OCI-LY7 (cell line): Measurements from ENCODE around the gene COL13A1. TPM values are rescaled to one million over a fixed set of nuclear protein-coding genes. Genes with fewer than 3 reads are reported as not detected.

Experiments
- BruUV-seq: library from RNA; stranded (reverse); fragments of 400-500 nt; replicated peaks from 2 replicates; lab custom pipeline; 2021; lab: Mats Ljungman, UMichigan
- CTCF ChIA-PET: fragments of 300-600 bp; sonication (Branson Sonifier 250); formaldehyde crosslinking; loops from one replicate; lab custom pipeline; 2022; ENCODE audit warnings: antibody characterized with exemption; ENCODE audit not compliant: unreplicated experiment; lab: Charles Lee
- POLR2A ChIA-PET: fragments of 300-600 bp; sonication (Branson Sonifier 250); formaldehyde crosslinking; loops from one replicate; lab custom pipeline; 2022; ENCODE audit warnings: antibody characterized with exemption; lab: Charles Lee
- DNase-seq: peaks from one replicate; pipeline ENCODE4 v3.0.0-alpha.2; 2015; ENCODE audit warnings: low spot score
- H2AFZ ChIP-seq: fragments of 200-600 bp; sonication (generic), shearing (Covaris generic); 2 replicates; pipeline ENCODE4 v1.6.1; 2014; ENCODE audit warnings: mild to moderate bottlenecking, antibody characterized with exemption, low read length, moderate library complexity
- H3K27ac ChIP-seq: fragments of 200-600 bp; sonication (generic); 2 replicates; pipeline ENCODE4 v1.5.1; 2014; ENCODE audit warnings: mixed run types, low read depth, mild to moderate bottlenecking, moderate library complexity, low read length, inconsistent platforms; ENCODE audit not compliant: poor library complexity, severe bottlenecking
- H3K36me3 ChIP-seq: fragments of 200-600 bp; sonication (generic); 2 replicates; pipeline ENCODE4 v1.6.1; 2014; ENCODE audit warnings: mild to moderate bottlenecking, antibody characterized with exemption, low read length, moderate library complexity, mixed read lengths; ENCODE audit not compliant: insufficient read depth
- H3K4me1 ChIP-seq: fragments of 200-600 bp; sonication (generic); 2 replicates; pipeline ENCODE4 v1.5.1; 2014; ENCODE audit warnings: mild to moderate bottlenecking, low read length; ENCODE audit not compliant: insufficient read depth, poor library complexity, severe bottlenecking
- H3K4me2 ChIP-seq: fragments of 200-600 bp; sonication (generic); 2 replicates; pipeline ENCODE4 v1.6.1; 2014; ENCODE audit warnings: mild to moderate bottlenecking, low read length
- H3K4me3 ChIP-seq: fragments of 200-600 bp; sonication (generic); 2 replicates; pipeline ENCODE4 v1.5.1; 2014; ENCODE audit warnings: mild to moderate bottlenecking, low read depth, low read length; ENCODE audit not compliant: poor library complexity, severe bottlenecking
- H3K79me2 ChIP-seq: fragments of 200-600 bp; sonication (generic); 2 replicates; pipeline ENCODE4 v1.6.1; 2016; ENCODE audit warnings: low read depth, mild to moderate bottlenecking, low read length, moderate library complexity, mixed read lengths; ENCODE audit not compliant: insufficient read depth
- H3K9me2 ChIP-seq: fragments of 200-600 bp; sonication (generic); 2 replicates; pipeline ENCODE4 v1.6.1; 2016; ENCODE audit warnings: mild to moderate bottlenecking, low read length, mixed read lengths; ENCODE audit not compliant: insufficient read depth
- H3K9me3 ChIP-seq: fragments of 200-600 bp; sonication (generic); 2 replicates; pipeline ENCODE4 v1.6.1; 2014; ENCODE audit warnings: mild to moderate bottlenecking, mixed run types, low read length, mixed read lengths
- H4K20me1 ChIP-seq: fragments of 200-600 bp; sonication (generic); 2 replicates; pipeline ENCODE4 v1.6.1; 2014; ENCODE audit warnings: mild to moderate bottlenecking, antibody characterized with exemption, low read length, moderate library complexity, mixed read lengths; ENCODE audit not compliant: insufficient read depth
- EZH2phosphoT487 ChIP-seq: fragments of 200-600 bp; sonication (generic); IDR thresholded peaks from 2 replicates; pipeline ENCODE4 v1.6.1; 2018; ENCODE audit warnings: low read depth, borderline replicate concordance, mild to moderate bottlenecking, mixed run types, antibody characterized with exemption, low read length, moderate library complexity, mixed read lengths
- intact Hi-C: fragments of 100-400 bp; cut with micrococcal nuclease; formaldehyde crosslinking; loops from one replicate; pipeline ENCODE4 v1.10.0; 2022; ENCODE audit not compliant: unreplicated experiment
- total RNA-seq, 2 experiments: library from RNA; depleted of rRNA in 1 of 2; stranded (reverse); fragments of >200 nt in 1 of 2; shearing (Covaris generic) in 1 of 2; gene quantifications; 2 replicates each; pipeline ENCODE4 v1.2.3, GENCODE V29; 2014 to 2022
- TF ChIP-seq, protein P1 (sequence below): fragments of 200-600 bp; sonication (generic); conservative IDR thresholded peaks from 2 replicates; pipeline ENCODE4 v1.5.1; 2014; ENCODE audit warnings: mild to moderate bottlenecking, antibody characterized with exemption, low read length, moderate library complexity, mixed read lengths

The COL13A1 gene
- total RNA-seq, 2 experiments from 2014 or later, result 0.06 TPM; not detected in 1

DNA sequence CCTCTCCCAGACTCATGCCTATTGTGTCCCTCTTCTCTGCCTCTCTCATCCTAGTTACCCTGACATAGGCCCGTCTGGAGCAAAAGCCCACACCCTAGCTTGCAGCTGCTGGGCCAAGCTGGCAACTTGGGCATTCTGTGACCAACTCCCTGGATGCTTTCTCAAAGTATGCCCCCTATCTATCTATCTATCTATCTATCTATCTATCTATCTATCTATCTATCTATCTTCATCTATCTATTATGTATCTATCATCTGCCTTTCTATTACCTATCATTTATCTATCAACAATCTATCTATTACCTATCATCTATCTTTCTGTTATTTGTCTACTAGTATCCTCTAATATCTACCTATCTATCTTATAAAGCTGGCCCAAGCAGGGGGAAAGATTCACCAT, 45.4 kb upstream of the COL13A1 start:
- H3K4me1 ChIP-seq, result no peaks in the 10 kb centered on the region
- POLR2A ChIA-PET, result no interaction called here
- no peak overlapping the region for H3K4me2 ChIP-seq
- no peaks in the 10 kb centered on the region for H3K9me2 ChIP-seq
- H3K36me3 ChIP-seq, result no peaks in the 10 kb centered on the region
- H3K9me3 ChIP-seq, result no peaks in the 10 kb centered on the region
- no peak overlapping the region for H3K4me3 ChIP-seq
- H3K27ac ChIP-seq, result no peak overlapping the region
- no peak overlapping the region for H2AFZ ChIP-seq
- BruUV-seq, result no TSS peak
- H4K20me1 ChIP-seq, result no peaks in the 10 kb centered on the region
- intact Hi-C loops, result no loop called here
- TF ChIP-seq, protein P1, sequence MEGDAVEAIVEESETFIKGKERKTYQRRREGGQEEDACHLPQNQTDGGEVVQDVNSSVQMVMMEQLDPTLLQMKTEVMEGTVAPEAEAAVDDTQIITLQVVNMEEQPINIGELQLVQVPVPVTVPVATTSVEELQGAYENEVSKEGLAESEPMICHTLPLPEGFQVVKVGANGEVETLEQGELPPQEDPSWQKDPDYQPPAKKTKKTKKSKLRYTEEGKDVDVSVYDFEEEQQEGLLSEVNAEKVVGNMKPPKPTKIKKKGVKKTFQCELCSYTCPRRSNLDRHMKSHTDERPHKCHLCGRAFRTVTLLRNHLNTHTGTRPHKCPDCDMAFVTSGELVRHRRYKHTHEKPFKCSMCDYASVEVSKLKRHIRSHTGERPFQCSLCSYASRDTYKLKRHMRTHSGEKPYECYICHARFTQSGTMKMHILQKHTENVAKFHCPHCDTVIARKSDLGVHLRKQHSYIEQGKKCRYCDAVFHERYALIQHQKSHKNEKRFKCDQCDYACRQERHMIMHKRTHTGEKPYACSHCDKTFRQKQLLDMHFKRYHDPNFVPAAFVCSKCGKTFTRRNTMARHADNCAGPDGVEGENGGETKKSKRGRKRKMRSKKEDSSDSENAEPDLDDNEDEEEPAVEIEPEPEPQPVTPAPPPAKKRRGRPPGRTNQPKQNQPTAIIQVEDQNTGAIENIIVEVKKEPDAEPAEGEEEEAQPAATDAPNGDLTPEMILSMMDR, result no peak
- TF ChIP-seq EZH2phosphoT487, result no peak
- no peaks in the 10 kb centered on the region for H3K79me2 ChIP-seq
- CTCF ChIA-PET, result no interaction called here
- DNase-seq, result no peak

DNA sequence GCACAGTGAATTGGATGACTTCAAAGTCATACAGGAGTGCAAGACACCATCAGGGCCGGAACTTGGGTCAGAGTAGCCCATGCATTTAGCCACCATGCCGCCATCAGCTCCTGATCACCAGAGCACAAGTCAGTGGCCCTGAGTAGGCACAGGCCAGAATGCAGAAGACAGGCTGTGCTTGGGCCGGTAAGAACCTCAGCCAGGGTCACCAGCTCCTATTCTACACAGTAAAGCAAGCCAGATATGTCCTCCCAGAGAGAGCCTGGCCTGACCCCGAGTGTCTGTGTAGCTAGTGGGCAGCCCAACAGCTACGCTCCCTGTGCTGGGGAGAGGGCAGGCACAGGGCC, 44.5 kb upstream of the COL13A1 start:
- ChIA-PET CTCF (no interaction called here), POLR2A (no interaction called here)
- Histone ChIP-seq H3K27ac (no peak overlapping the region), H3K9me2 (no peaks in the 10 kb centered on the region), H3K36me3 (no peaks in the 10 kb centered on the region), H3K4me3 (no peak overlapping the region), H3K9me3 (no peaks in the 10 kb centered on the region), H3K4me2 (no peak overlapping the region), H2AFZ (no peak overlapping the region), H3K4me1 (no peaks in the 10 kb centered on the region), H4K20me1 (no peaks in the 10 kb centered on the region), H3K79me2 (no peaks in the 10 kb centered on the region)
- intact Hi-C loops, result no loop called here
- no peak for DNase-seq
- TF ChIP-seq, protein P1, result no peak
- no peak for TF ChIP-seq EZH2phosphoT487
- no TSS peak for BruUV-seq

DNA sequence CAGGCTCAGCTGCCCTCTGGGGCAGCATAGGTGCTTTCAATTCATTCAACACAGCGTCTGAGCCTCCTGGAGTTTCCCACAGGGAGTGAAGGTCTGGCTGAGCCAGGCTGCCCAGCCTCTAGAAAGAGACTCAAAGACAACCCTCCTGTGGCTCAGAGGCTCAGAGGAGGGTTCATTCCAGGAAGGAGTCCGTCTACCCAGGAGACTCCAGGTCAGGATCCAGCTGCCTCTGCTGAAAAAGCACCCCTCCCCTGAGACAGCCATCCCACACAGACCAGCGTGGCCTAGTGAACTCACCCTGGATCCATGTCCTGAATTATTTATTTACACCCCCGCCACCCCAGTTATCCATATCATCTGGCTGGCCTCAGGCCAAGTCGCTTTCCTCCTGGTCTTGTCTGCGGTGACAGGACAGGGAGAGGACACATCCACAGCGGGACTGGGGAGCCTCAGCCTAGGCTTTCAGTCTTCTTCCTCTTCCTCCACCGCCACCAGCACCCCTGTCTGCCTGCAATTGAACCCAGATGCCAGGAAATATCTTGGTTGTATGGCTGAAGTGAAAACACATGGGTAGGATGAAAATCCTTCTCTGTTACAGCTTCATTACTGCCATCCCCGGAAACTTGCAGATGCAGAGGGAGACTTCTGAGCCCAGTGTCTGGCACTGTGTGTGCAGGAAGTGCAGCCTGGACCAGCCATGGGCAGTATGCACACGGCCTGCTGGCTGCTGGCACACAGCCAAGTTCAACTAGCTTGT, 44.0 kb upstream of the COL13A1 start:
- no peak overlapping the region for H3K27ac ChIP-seq
- CTCF ChIA-PET, result no interaction called here
- TF ChIP-seq EZH2phosphoT487, result no peak
- TF ChIP-seq, protein P1, result no peak
- intact Hi-C loops, result no loop called here
- H2AFZ ChIP-seq, result no peak overlapping the region
- POLR2A ChIA-PET, result no interaction called here
- H3K9me2 ChIP-seq, result no peaks in the 10 kb centered on the region
- no peaks in the 10 kb centered on the region for H3K9me3 ChIP-seq
- no peak for DNase-seq
- H4K20me1 ChIP-seq, result no peaks in the 10 kb centered on the region
- H3K4me3 ChIP-seq, result no peak overlapping the region
- no peaks in the 10 kb centered on the region for H3K79me2 ChIP-seq
- H3K4me2 ChIP-seq, result no peak overlapping the region
- H3K36me3 ChIP-seq, result no peaks in the 10 kb centered on the region
- no TSS peak for BruUV-seq
- H3K4me1 ChIP-seq, result no peaks in the 10 kb centered on the region
